PC-3 (cell line): Measurements from ENCODE around the gene SEMA3D. TPM values are rescaled to one million over a fixed set of nuclear protein-coding genes. Genes with fewer than 3 reads are reported as not detected.

Experiments used
- ATAC-seq: fragments of 200-7000 bp; cut with Tn5 transposase; 2 replicates; pipeline ENCODE4 v1.9.1; 2020; ENCODE audit warnings: mild to moderate bottlenecking, moderate library complexity
- BruUV-seq: library from RNA; stranded (reverse); fragments of 400-500 nt; replicated peaks from 2 replicates; lab custom pipeline; 2021; lab: Mats Ljungman, UMichigan
- CTCF ChIA-PET: fragments of 300-600 bp; sonication (Branson Sonifier 250); formaldehyde crosslinking; loops from one replicate; lab custom pipeline; 2022; ENCODE audit warnings: antibody characterized with exemption; lab: Charles Lee
- POLR2A ChIA-PET: fragments of 300-600 bp; sonication (Branson Sonifier 250); formaldehyde crosslinking; loops from one replicate; lab custom pipeline; 2022; ENCODE audit warnings: antibody characterized with exemption; ENCODE audit not compliant: unreplicated experiment; lab: Charles Lee
- DNase-seq: peaks from one replicate; pipeline ENCODE4 v3.0.0-alpha.2; 2015
- H2AFZ ChIP-seq: fragments of 300-600 bp; sonication (generic); 2 replicates; pipeline ENCODE4 v1.6.0; 2016; ENCODE audit warnings: antibody characterized with exemption, low read length
- H3F3A ChIP-seq: fragments of 300-600 bp; sonication (generic); one replicate; pipeline ENCODE4 v1.6.0; 2017; ENCODE audit warnings: antibody characterized with exemption, low read length, control low read depth, mild to moderate bottlenecking; ENCODE audit not compliant: unreplicated experiment
- H3K27ac ChIP-seq: fragments of 300-600 bp; sonication (generic); 2 replicates; pipeline ENCODE4 v1.5.1; 2016; ENCODE audit warnings: mild to moderate bottlenecking, low read length
- H3K27me3 ChIP-seq: fragments of 300-600 bp; sonication (generic); 2 replicates; pipeline ENCODE4 v1.6.1; 2016; ENCODE audit warnings: low read length, mixed read lengths
- H3K36me3 ChIP-seq: fragments of 300-600 bp; sonication (generic); 2 replicates; pipeline ENCODE4 v1.6.1; 2016; ENCODE audit warnings: low read depth, mixed run types, low read length, mixed read lengths
- H3K4me1 ChIP-seq: fragments of 300-600 bp; sonication (generic); 2 replicates; pipeline ENCODE4 v1.5.1; 2016; ENCODE audit warnings: low read length; ENCODE audit not compliant: insufficient read depth
- H3K4me2 ChIP-seq: fragments of 300-600 bp; sonication (generic); 2 replicates; pipeline ENCODE4 v1.6.0; 2016; ENCODE audit warnings: low read length
- H3K4me3 ChIP-seq: fragments of 300-600 bp; sonication (generic); 2 replicates; pipeline ENCODE4 v1.5.1; 2016; ENCODE audit warnings: mild to moderate bottlenecking, low read length, mixed read lengths
- H3K79me2 ChIP-seq: fragments of 300-600 bp; sonication (generic); 2 replicates; pipeline ENCODE4 v1.6.1; 2017; ENCODE audit warnings: low read length, mixed read lengths
- H3K9ac ChIP-seq: fragments of 300-600 bp; sonication (generic); 2 replicates; pipeline ENCODE4 v1.6.0; 2016; ENCODE audit warnings: mild to moderate bottlenecking, low read length
- H3K9me2 ChIP-seq: fragments of 300-600 bp; sonication (generic); replicated peaks from 2 replicates; pipeline ENCODE4 v1.6.1; 2016; ENCODE audit warnings: mixed run types, low read length, mixed read lengths
- H3K9me3 ChIP-seq: fragments of 300-600 bp; sonication (generic); 2 replicates; pipeline ENCODE4 v1.6.1; 2016; ENCODE audit warnings: low read length, mixed read lengths
- H4K20me1 ChIP-seq: fragments of 300-600 bp; sonication (generic); 2 replicates; pipeline ENCODE4 v1.6.1; 2016; ENCODE audit warnings: low read length, mixed read lengths
- CTCF ChIP-seq: fragments of 300-600 bp; sonication (generic); conservative IDR thresholded peaks from 2 replicates; pipeline ENCODE4 v1.5.1; 2017; ENCODE audit warnings: antibody characterized with exemption, low read depth, mild to moderate bottlenecking, low read length
- EZH2 ChIP-seq: fragments of 300-600 bp; sonication (generic); IDR thresholded peaks from one replicate; pipeline ENCODE4 v1.6.1; 2017; ENCODE audit warnings: antibody characterized with exemption, mild to moderate bottlenecking, low read length; ENCODE audit not compliant: unreplicated experiment
- EZH2phosphoT487 ChIP-seq: fragments of 300-600 bp; sonication (generic); IDR thresholded peaks from 2 replicates; pipeline ENCODE4 v1.6.1; 2018; ENCODE audit warnings: mild to moderate bottlenecking, antibody characterized with exemption, low read length, borderline replicate concordance
- intact Hi-C: fragments of 100-400 bp; cut with micrococcal nuclease; formaldehyde crosslinking; loops from 2 replicates; pipeline ENCODE4 v1.9.0; 2023
- total RNA-seq: library from RNA; depleted of rRNA; stranded (reverse); fragments of >200 nt; gene quantifications from 2 replicates; pipeline ENCODE4 v1.2.3, GENCODE V29; 2014

Gene SEMA3D
- total RNA-seq, 1 experiment from 2014 or later, result 4.8 TPM

- intact Hi-C loops, result no loop called here
- no peaks in the 10 kb centered on the region for H3K27me3 ChIP-seq
These were observed 89.0 kb downstream of the SEMA3D start for GRCh38 chr7:85097844-85098243.

GRCh38 chr7:85095806-85096205, 91.0 kb downstream of the SEMA3D start:
- H3K79me2 ChIP-seq, result no peaks in the 10 kb centered on the region
- no peak for DNase-seq
- no peaks in the 10 kb centered on the region for H3F3A ChIP-seq
- H2AFZ ChIP-seq, result no peak overlapping the region
- H3K9me3 ChIP-seq, result no peaks in the 10 kb centered on the region
- H3K36me3 ChIP-seq, result no peaks in the 10 kb centered on the region
- ChIA-PET CTCF (no interaction called here), POLR2A (no interaction called here)
- intact Hi-C loops, result no loop called here
- ATAC-seq, result no peak
- H3K4me3 ChIP-seq, result no peak overlapping the region
- H4K20me1 ChIP-seq, result no peaks in the 10 kb centered on the region
- H3K27ac ChIP-seq, result no peak overlapping the region
- H3K9ac ChIP-seq, result no peak overlapping the region
- no peaks in the 10 kb centered on the region for H3K4me1 ChIP-seq
- H3K27me3 ChIP-seq, result no peaks in the 10 kb centered on the region
- no TSS peak for BruUV-seq
- no peak overlapping the region for H3K4me2 ChIP-seq
- TF ChIP-seq EZH2, result no peak
- TF ChIP-seq EZH2phosphoT487, result no peak
- H3K9me2 ChIP-seq, result no peaks in the 10 kb centered on the region

More at GRCh38 chr7:85097844-85098243, 89.0 kb downstream of the SEMA3D start:
- no peaks in the 10 kb centered on the region for H3K36me3 ChIP-seq
- no peak overlapping the region for H3K4me3 ChIP-seq
- POLR2A ChIA-PET, result no interaction called here
- no peaks in the 10 kb centered on the region for H3F3A ChIP-seq
- DNase-seq, result no peak
- no peaks in the 10 kb centered on the region for H3K9me3 ChIP-seq
- peaks cover 8% of the 10 kb centered on the region for H3K4me1 ChIP-seq
- ATAC-seq, result no peak
- H2AFZ ChIP-seq, result no peak overlapping the region
- no peak overlapping the region for H3K9ac ChIP-seq
- no peaks in the 10 kb centered on the region for H3K79me2 ChIP-seq
- H3K27ac ChIP-seq, result no peak overlapping the region
- no TSS peak for BruUV-seq
- CTCF ChIA-PET, result no interaction called here
- H3K9me2 ChIP-seq, result no peaks in the 10 kb centered on the region
- no peak for TF ChIP-seq EZH2
- TF ChIP-seq CTCF, result no peak
- no peaks in the 10 kb centered on the region for H4K20me1 ChIP-seq
- H3K4me2 ChIP-seq, result no peak overlapping the region

GRCh38 chr7:85095366-85095765, 91.5 kb downstream of the SEMA3D start:
- POLR2A ChIA-PET, result no interaction called here
- H3K4me1 ChIP-seq, result no peaks in the 10 kb centered on the region

More at GRCh38 chr7:85095366-85095765, 91.5 kb downstream of the SEMA3D start:
- no peak for DNase-seq
- no peaks in the 10 kb centered on the region for H3K9me2 ChIP-seq
- H3K79me2 ChIP-seq, result no peaks in the 10 kb centered on the region
- no peaks in the 10 kb centered on the region for H3K9me3 ChIP-seq
- H4K20me1 ChIP-seq, result no peaks in the 10 kb centered on the region
- no peaks in the 10 kb centered on the region for H3K27me3 ChIP-seq
- H3F3A ChIP-seq, result no peaks in the 10 kb centered on the region
- H3K36me3 ChIP-seq, result no peaks in the 10 kb centered on the region
- no peak overlapping the region for H3K4me2 ChIP-seq
- BruUV-seq, result no TSS peak
- H2AFZ ChIP-seq, result no peak overlapping the region
- TF ChIP-seq EZH2phosphoT487 (no peak), CTCF (no peak), EZH2 (no peak)
- no peak for ATAC-seq
- no peak overlapping the region for H3K4me3 ChIP-seq
- H3K9ac ChIP-seq, result no peak overlapping the region
- no peak overlapping the region for H3K27ac ChIP-seq
- intact Hi-C loops, result no loop called here
- CTCF ChIA-PET, result no interaction called here
